A673 (cell line): ENCODE data around the gene GPR39.

Source experiments
- EZH2 ChIP-seq: fragments of 200-600 bp; sonication (generic); IDR thresholded peaks from 2 replicates; pipeline ENCODE4 v1.6.1; 2017; ENCODE audit warnings: borderline replicate concordance, low read depth, mild to moderate bottlenecking, mixed read lengths, antibody characterized with exemption, low read length; ENCODE audit not compliant: poor library complexity, severe bottlenecking
- TF ChIP-seq, protein P1 (sequence below): fragments of 300-800, 200-600 bp; sonication (generic); conservative IDR thresholded peaks from 2 replicates; pipeline ENCODE4 v1.5.1; 2017; ENCODE audit warnings: low read depth, mild to moderate bottlenecking, antibody characterized with exemption, low read length, moderate library complexity, mixed read lengths

DNA sequence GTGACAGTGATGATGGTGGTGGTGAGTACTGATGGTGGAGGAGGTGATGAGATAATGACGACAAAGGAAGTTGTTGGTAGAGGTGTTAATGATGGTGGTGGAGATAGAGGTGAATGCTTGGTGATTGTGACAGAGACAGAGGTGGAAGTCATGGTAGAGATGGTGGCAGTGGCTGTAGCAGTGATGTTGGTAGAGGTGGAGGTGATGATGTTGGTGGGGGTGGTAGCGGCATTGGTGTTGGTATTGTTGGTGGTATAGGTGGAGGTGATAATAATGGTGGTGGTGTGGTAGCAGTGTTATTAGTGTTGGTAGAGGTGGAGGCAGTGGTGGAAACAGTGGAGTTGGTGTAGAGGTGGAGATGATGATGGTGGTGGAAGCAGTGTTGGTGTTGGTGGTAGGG lies 217.0 kb downstream of the GPR39 start:
- TF ChIP-seq, protein P1, sequence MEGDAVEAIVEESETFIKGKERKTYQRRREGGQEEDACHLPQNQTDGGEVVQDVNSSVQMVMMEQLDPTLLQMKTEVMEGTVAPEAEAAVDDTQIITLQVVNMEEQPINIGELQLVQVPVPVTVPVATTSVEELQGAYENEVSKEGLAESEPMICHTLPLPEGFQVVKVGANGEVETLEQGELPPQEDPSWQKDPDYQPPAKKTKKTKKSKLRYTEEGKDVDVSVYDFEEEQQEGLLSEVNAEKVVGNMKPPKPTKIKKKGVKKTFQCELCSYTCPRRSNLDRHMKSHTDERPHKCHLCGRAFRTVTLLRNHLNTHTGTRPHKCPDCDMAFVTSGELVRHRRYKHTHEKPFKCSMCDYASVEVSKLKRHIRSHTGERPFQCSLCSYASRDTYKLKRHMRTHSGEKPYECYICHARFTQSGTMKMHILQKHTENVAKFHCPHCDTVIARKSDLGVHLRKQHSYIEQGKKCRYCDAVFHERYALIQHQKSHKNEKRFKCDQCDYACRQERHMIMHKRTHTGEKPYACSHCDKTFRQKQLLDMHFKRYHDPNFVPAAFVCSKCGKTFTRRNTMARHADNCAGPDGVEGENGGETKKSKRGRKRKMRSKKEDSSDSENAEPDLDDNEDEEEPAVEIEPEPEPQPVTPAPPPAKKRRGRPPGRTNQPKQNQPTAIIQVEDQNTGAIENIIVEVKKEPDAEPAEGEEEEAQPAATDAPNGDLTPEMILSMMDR, result no peak
- no peak for TF ChIP-seq EZH2
